H1 (cell line): ENCODE results near the gene TARP.

Source experiments
- CTCF ChIA-PET: fragments of 300-600 bp; sonication (Branson Sonifier 250); formaldehyde crosslinking; loops from one replicate; lab custom pipeline; 2021; ENCODE audit not compliant: partially characterized antibody; lab: Charles Lee
- POLR2A ChIA-PET: fragments of 300-600 bp; sonication (Branson Sonifier 250); formaldehyde crosslinking; loops from one replicate; lab custom pipeline; 2021; ENCODE audit warnings: inconsistent platforms; ENCODE audit not compliant: partially characterized antibody; lab: Charles Lee
- DNase-seq, 2 experiments: peaks; one replicate each; pipeline versions ENCODE4 v3.0.0 to v3.0.0-alpha.2; 2010 to 2022; ENCODE audit warnings: low spot score in 2 of 2, low read depth in 1 of 2, mixed read lengths in 1 of 2
- FAIRE-seq: peaks from 2 replicates; lab custom pipeline; 2011; peaks lifted over from hg19 to GRCh38; lab: Jason Lieb, UNC
- H2AFZ ChIP-seq: 2 replicates; pipeline ENCODE4 v1.8.1; 2012; ENCODE audit warnings: low read length, inconsistent platforms
- H2AK5ac ChIP-seq: 2 replicates; pipeline ENCODE4 v1.6.1; 2013; ENCODE audit warnings: low read depth, low read length
- H2BK120ac ChIP-seq: replicated peaks from 2 replicates; pipeline ENCODE3; 2013; ENCODE audit warnings: low read depth, low read length, inconsistent platforms
- H2BK12ac ChIP-seq: 2 replicates; pipeline ENCODE4 v1.6.1; 2013; ENCODE audit warnings: low read depth, low read length
- H2BK15ac ChIP-seq: 2 replicates; pipeline ENCODE4 v1.6.1; 2013; ENCODE audit warnings: low read length
- H2BK20ac ChIP-seq: 2 replicates; pipeline ENCODE4 v1.6.1; 2013; ENCODE audit warnings: low read length
- H2BK5ac ChIP-seq: 2 replicates; pipeline ENCODE4 v1.6.1; 2013; ENCODE audit warnings: low read depth, low read length
- H3K14ac ChIP-seq: 2 replicates; pipeline ENCODE4 v1.6.1; 2013; ENCODE audit warnings: inconsistent platforms; ENCODE audit not compliant: insufficient read length
- H3K18ac ChIP-seq: 2 replicates; pipeline ENCODE4 v1.6.1; 2013; ENCODE audit warnings: low read length; ENCODE audit errors: extremely low read depth
- H3K23ac ChIP-seq: 2 replicates; pipeline ENCODE4 v1.6.1; 2013; ENCODE audit warnings: inconsistent platforms; ENCODE audit not compliant: insufficient read length
- H3K23me2 ChIP-seq: 2 replicates; pipeline ENCODE4 v1.6.1; 2013; ENCODE audit warnings: low read depth, low read length
- H3K27ac ChIP-seq: 2 replicates; pipeline ENCODE4 v1.6.1; 2011; ENCODE audit warnings: low read depth, low read length, inconsistent platforms
- H3K27me3 ChIP-seq, 4 experiments: replicated peaks in 1 of 4; 1 replicate in 1 of 4; 2 replicates in 3 of 4; pipeline versions ENCODE4 v1.6.1 to v1.8.1; 2011 to 2013; ENCODE audit warnings: low read length in 3 of 4, mild to moderate bottlenecking in 3 of 4, inconsistent platforms in 2 of 4, mixed read lengths in 2 of 4, moderate library complexity in 1 of 4; ENCODE audit not compliant: control insufficient read depth in 3 of 4, insufficient read depth in 3 of 4; ENCODE audit errors: extremely low read depth in 1 of 4
- H3K36me3 ChIP-seq, 4 experiments: 2 replicates each; pipeline versions ENCODE4 v1.6.1 to v1.8.1; 2011 to 2013; ENCODE audit warnings: mild to moderate bottlenecking in 4 of 4, low read length in 3 of 4, moderate library complexity in 2 of 4, control low read depth in 1 of 4, inconsistent platforms in 1 of 4; ENCODE audit not compliant: insufficient read depth in 4 of 4, control insufficient read depth in 2 of 4
- H3K4ac ChIP-seq: replicated peaks from 2 replicates; pipeline ENCODE3; 2013; ENCODE audit warnings: low read length, low read depth, mixed read lengths, inconsistent platforms; ENCODE audit not compliant: insufficient read length
- H3K4me1 ChIP-seq, 4 experiments: replicated peaks in 1 of 4; 1 replicate in 1 of 4; 2 replicates in 3 of 4; pipeline versions ENCODE4 v1.6.1 to v1.8.1; 2011 to 2013; ENCODE audit warnings: low read length in 3 of 4, inconsistent platforms in 2 of 4, mixed read lengths in 1 of 4; ENCODE audit not compliant: insufficient read depth in 4 of 4, control insufficient read depth in 3 of 4
- H3K4me2 ChIP-seq, 2 experiments: 2 replicates each; pipeline versions ENCODE4 v1.6.1 to v1.8.1; 2011 to 2013; ENCODE audit warnings: low read depth in 2 of 2, low read length in 2 of 2, control low read depth in 1 of 2, inconsistent platforms in 1 of 2, mild to moderate bottlenecking in 1 of 2; ENCODE audit not compliant: insufficient read depth in 1 of 2
- H3K4me3 ChIP-seq, 4 experiments: fragments of 200-600, 300-600 bp in 1 of 4; sonication (generic), shearing (Covaris generic), sonication (Bioruptor Twin) in 1 of 4; 2 replicates each; pipeline versions ENCODE4 v1.5.1 to v1.8.1; 2011 to 2016; ENCODE audit warnings: low read length in 4 of 4, low read depth in 3 of 4, control low read depth in 2 of 4, inconsistent platforms in 2 of 4, mild to moderate bottlenecking in 2 of 4, mixed read lengths in 1 of 4, moderate library complexity in 1 of 4; ENCODE audit not compliant: insufficient read depth in 2 of 4; ENCODE audit errors: extremely low read depth in 1 of 4
- H3K56ac ChIP-seq: replicated peaks from 2 replicates; pipeline ENCODE3; 2013; ENCODE audit warnings: low read depth, mild to moderate bottlenecking, mixed read lengths, low read length, inconsistent platforms; ENCODE audit not compliant: insufficient read length
- H3K79me1 ChIP-seq: 2 replicates; pipeline ENCODE4 v1.6.1; 2013; ENCODE audit warnings: low read depth, low read length, control low read depth
- H3K79me2 ChIP-seq, 2 experiments: 2 replicates each; pipeline versions ENCODE4 v1.6.1 to v1.8.1; 2012 to 2013; ENCODE audit warnings: low read length in 2 of 2, mild to moderate bottlenecking in 2 of 2, inconsistent platforms in 1 of 2; ENCODE audit not compliant: insufficient read depth in 2 of 2, control insufficient read depth in 1 of 2
- H3K9ac ChIP-seq, 4 experiments: replicated peaks in 1 of 4; 1 replicate in 1 of 4; 2 replicates in 3 of 4; pipeline versions ENCODE4 v1.6.1 to v1.8.1; 2011 to 2013; ENCODE audit warnings: low read depth in 3 of 4, low read length in 3 of 4, control low read depth in 2 of 4, mild to moderate bottlenecking in 2 of 4, moderate library complexity in 2 of 4, inconsistent platforms in 1 of 4; ENCODE audit errors: extremely low read depth in 1 of 4
- H3K9me3 ChIP-seq, 2 experiments: 2 replicates each; pipeline versions ENCODE4 v1.6.1 to v1.8.1; 2012 to 2013; ENCODE audit warnings: mild to moderate bottlenecking in 2 of 2, moderate library complexity in 2 of 2, control low read depth in 1 of 2, inconsistent platforms in 1 of 2, low read depth in 1 of 2, low read length in 1 of 2, mixed read lengths in 1 of 2; ENCODE audit not compliant: insufficient read depth in 2 of 2
- H4K20me1 ChIP-seq, 2 experiments: replicated peaks in 1 of 2; 2 replicates each; pipeline versions ENCODE3 to v1.8.1; 2011 to 2013; ENCODE audit warnings: inconsistent platforms in 2 of 2, low read length in 2 of 2, mild to moderate bottlenecking in 1 of 2; ENCODE audit not compliant: insufficient read depth in 2 of 2, control insufficient read depth in 1 of 2
- H4K5ac ChIP-seq: 2 replicates; pipeline ENCODE4 v1.6.1; 2013; ENCODE audit warnings: low read length, low read depth, mixed read lengths, inconsistent platforms; ENCODE audit not compliant: insufficient read length
- H4K8ac ChIP-seq: 2 replicates; pipeline ENCODE4 v1.8.0; 2013; ENCODE audit warnings: mild to moderate bottlenecking, moderate library complexity, low read length, inconsistent platforms; ENCODE audit not compliant: insufficient read depth; ENCODE audit errors: extremely low read depth
- H4K91ac ChIP-seq: replicated peaks from 2 replicates; pipeline ENCODE3; 2013; ENCODE audit warnings: low read length, mixed read lengths, inconsistent platforms; ENCODE audit not compliant: insufficient read length
- BRCA1 ChIP-seq: IDR thresholded peaks from 2 replicates; pipeline ENCODE4 v1.6.1; 2012; ENCODE audit warnings: low read depth, low read length, improper control_type of control experiment
- CTCF ChIP-seq, 3 experiments: IDR thresholded peaks; 1 replicate in 2 of 3; 2 replicates in 1 of 3; pipeline versions ENCODE4 v1.5.1 to v1.6.1; 2011; ENCODE audit warnings: low read length in 3 of 3, mild to moderate bottlenecking in 3 of 3, inconsistent platforms in 2 of 3, low read depth in 1 of 3, moderate library complexity in 1 of 3; ENCODE audit not compliant: insufficient read depth in 1 of 3; ENCODE audit errors: control extremely low read depth in 1 of 3
- GABPA ChIP-seq: IDR thresholded peaks from 2 replicates; pipeline ENCODE4 v1.6.1; 2011; ENCODE audit warnings: mild to moderate bottlenecking, low read length, moderate library complexity, borderline replicate concordance; ENCODE audit not compliant: insufficient read depth
- GTF2F1 ChIP-seq: IDR thresholded peaks from 2 replicates; pipeline ENCODE4 v1.6.1; 2012; ENCODE audit warnings: low read depth, low read length, improper control_type of control experiment, borderline replicate concordance
- HDAC6 ChIP-seq: IDR thresholded peaks from one replicate; pipeline ENCODE4 v1.7.1; 2012; ENCODE audit warnings: low read depth, mild to moderate bottlenecking, inconsistent platforms, low read length, moderate library complexity
- JUND ChIP-seq: IDR thresholded peaks from 2 replicates; pipeline ENCODE4 v1.6.1; 2011; ENCODE audit warnings: mild to moderate bottlenecking, improper control_type of control experiment, low read length
- NANOG ChIP-seq: IDR thresholded peaks from 2 replicates; pipeline ENCODE4 v1.6.1; 2011; ENCODE audit warnings: low read length, low read depth, mild to moderate bottlenecking, inconsistent platforms; ENCODE audit not compliant: insufficient read depth, poor library complexity, severe bottlenecking
- NRF1 ChIP-seq: IDR thresholded peaks from 2 replicates; pipeline ENCODE4 v1.6.1; 2011; ENCODE audit warnings: mild to moderate bottlenecking, low read depth, low read length, improper control_type of control experiment
- POLR2AphosphoS5 ChIP-seq: IDR thresholded peaks from 2 replicates; pipeline ENCODE4 v1.6.1; 2011; ENCODE audit warnings: low read depth, low read length
- SIX5 ChIP-seq: IDR thresholded peaks from 2 replicates; pipeline ENCODE4 v1.6.1; 2011; ENCODE audit warnings: mild to moderate bottlenecking, low read depth, low read length
- SP2 ChIP-seq: IDR thresholded peaks from 2 replicates; pipeline ENCODE4 v1.6.1; 2012; ENCODE audit warnings: mild to moderate bottlenecking, low read length, inconsistent platforms
- SUZ12 ChIP-seq: fragments of 200-600 bp; sonication (generic); IDR thresholded peaks from 2 replicates; pipeline ENCODE4 v1.6.1; 2012; ENCODE audit warnings: mild to moderate bottlenecking, inconsistent platforms, low read length, moderate library complexity, mixed read lengths
- TEAD4 ChIP-seq: IDR thresholded peaks from 2 replicates; pipeline ENCODE4 v1.6.1; 2012; ENCODE audit warnings: low read depth, low read length, inconsistent platforms, mixed read lengths
- WGBS, 2 experiments: shearing (Covaris generic) in 1 of 2; methylation state at CpG; one replicate each; pipeline versions ENCODE4 v1.1.6 to v1.1.7; 2013 to 2015; ENCODE audit warnings: low lambda C conversion rate in 2 of 2, mixed read lengths in 2 of 2, inconsistent platforms in 1 of 2, low coverage in 1 of 2, missing lambda C conversion rate in 1 of 2; ENCODE audit not compliant: insufficient replicate concordance in 2 of 2, insufficient coverage in 1 of 2, insufficient read length in 1 of 2; ENCODE audit errors: extremely low coverage in 1 of 2, missing lambda C conversion rate in 1 of 2; 5-methylcytosine and 5-hydroxymethylcytosine counted together

The TARP gene

GRCh38 chr7:38307640-38308039 lies 34.2 kb upstream of the TARP start:
- Histone ChIP-seq H2AK5ac (no peak overlapping the region), H3K23me2 (no peaks in the 10 kb centered on the region), H3K27me3 (no peaks in the 10 kb centered on the region), H4K91ac (no peak overlapping the region), H3K4me2 (no peak overlapping the region), H4K20me1 (no peaks in the 10 kb centered on the region), H3K9me3 (no peaks in the 10 kb centered on the region), H3K4ac (no peak overlapping the region), H4K5ac (no peak overlapping the region), H3K4me3 (no peak overlapping the region), H2BK120ac (no peak overlapping the region), H3K36me3 (no peaks in the 10 kb centered on the region), H2BK5ac (no peak overlapping the region), H2BK12ac (no peak overlapping the region), H3K18ac (no peak overlapping the region), H2BK20ac (no peak overlapping the region), H3K79me1 (no peaks in the 10 kb centered on the region), H3K23ac (no peak overlapping the region), H3K27ac (no peak overlapping the region), H2BK15ac (no peak overlapping the region), H2AFZ (no peak overlapping the region), H4K8ac (no peak overlapping the region), H3K14ac (no peak overlapping the region), H3K79me2 (no peaks in the 10 kb centered on the region), H3K9ac (no peak overlapping the region), H3K4me1 (peaks cover 0 to 5% (median 0%) of the 10 kb centered on the region in 4 experiments; a peak in 1 of 7 replicates), H3K56ac (no peak overlapping the region)
- POLR2A ChIA-PET: no interaction called here
- WGBS, 2 experiments: 85% methylated on average over 3 of the region's 3 CpGs; no CpG with 5 or more reads in 1 of the 2 experiments
- FAIRE-seq: no peak
- no peak for DNase-seq
- CTCF ChIA-PET: interaction anchor here (1.1 to 3.3 kb wide), 6 partner anchors 11 to 92 kb away, joined by 3 to 27 read pairs (median 8); no protein-coding TSS in a partner anchor
- TF ChIP-seq JUND (no peak), SIX5 (no peak), CTCF (IDR thresholded peaks at IDR 0.05; ENCODE audit: control extremely low read depth in 1 of 3, insufficient read depth in 1 of 3, low read depth in 1 of 3, low read length in 3 of 3) (no peak), GABPA (no peak), SUZ12 (no peak), POLR2AphosphoS5 (no peak), GTF2F1 (no peak), BRCA1 (no peak), SP2 (no peak), NANOG (no peak), HDAC6 (no peak), NRF1 (no peak), TEAD4 (no peak)
